ENCODE measurements around the gene WDR48.

DNA sequence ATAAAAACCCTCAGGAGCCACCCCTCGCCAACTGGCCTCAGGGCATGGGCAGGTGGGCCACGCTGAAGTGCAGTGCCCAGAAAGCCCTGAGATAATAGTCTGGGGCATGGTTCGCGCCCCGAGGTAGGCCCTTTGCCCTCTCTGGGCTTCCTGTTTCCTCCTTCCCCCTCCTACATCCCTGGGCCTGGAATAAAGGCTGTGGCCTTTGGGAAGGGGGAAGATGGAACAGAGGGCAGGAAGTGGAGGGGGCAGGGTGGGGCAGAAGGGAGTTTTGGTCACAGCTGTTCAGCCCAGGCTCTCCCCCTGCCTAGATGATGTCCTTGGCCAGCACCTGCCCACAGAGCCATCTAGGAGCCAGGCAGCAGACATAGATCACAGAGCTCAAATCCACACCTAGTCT is 90.3 kb downstream of the WDR48 start:
- TF ChIP-seq, protein P1, sequence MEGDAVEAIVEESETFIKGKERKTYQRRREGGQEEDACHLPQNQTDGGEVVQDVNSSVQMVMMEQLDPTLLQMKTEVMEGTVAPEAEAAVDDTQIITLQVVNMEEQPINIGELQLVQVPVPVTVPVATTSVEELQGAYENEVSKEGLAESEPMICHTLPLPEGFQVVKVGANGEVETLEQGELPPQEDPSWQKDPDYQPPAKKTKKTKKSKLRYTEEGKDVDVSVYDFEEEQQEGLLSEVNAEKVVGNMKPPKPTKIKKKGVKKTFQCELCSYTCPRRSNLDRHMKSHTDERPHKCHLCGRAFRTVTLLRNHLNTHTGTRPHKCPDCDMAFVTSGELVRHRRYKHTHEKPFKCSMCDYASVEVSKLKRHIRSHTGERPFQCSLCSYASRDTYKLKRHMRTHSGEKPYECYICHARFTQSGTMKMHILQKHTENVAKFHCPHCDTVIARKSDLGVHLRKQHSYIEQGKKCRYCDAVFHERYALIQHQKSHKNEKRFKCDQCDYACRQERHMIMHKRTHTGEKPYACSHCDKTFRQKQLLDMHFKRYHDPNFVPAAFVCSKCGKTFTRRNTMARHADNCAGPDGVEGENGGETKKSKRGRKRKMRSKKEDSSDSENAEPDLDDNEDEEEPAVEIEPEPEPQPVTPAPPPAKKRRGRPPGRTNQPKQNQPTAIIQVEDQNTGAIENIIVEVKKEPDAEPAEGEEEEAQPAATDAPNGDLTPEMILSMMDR (IDR thresholded peaks at IDR 0.05) = no peak
- no peak for TF ChIP-seq POLR2A (IDR thresholded peaks at IDR 0.05)

Data from lower leg skin (tissue), 3 donors.